Activated CD8-positive, alpha-beta memory T cell treated with anti-CD3 and anti-CD28 coated beads for 1 hour (primary cell): ENCODE results near the gene AHRR.
"Not testable (repeated sequence)": the region's sequence is repeated elsewhere in the genome, so short reads cannot be mapped to it uniquely, and the experiment has no call there.

Source experiments
- DNase-seq, 2 donors: peaks; one replicate each; pipeline ENCODE4 v3.0.0-alpha.2; 2020; ENCODE audit warnings: low read depth in 1 of 2; ENCODE audit errors: extremely low read depth in 1 of 2

Gene AHRR

DNA sequence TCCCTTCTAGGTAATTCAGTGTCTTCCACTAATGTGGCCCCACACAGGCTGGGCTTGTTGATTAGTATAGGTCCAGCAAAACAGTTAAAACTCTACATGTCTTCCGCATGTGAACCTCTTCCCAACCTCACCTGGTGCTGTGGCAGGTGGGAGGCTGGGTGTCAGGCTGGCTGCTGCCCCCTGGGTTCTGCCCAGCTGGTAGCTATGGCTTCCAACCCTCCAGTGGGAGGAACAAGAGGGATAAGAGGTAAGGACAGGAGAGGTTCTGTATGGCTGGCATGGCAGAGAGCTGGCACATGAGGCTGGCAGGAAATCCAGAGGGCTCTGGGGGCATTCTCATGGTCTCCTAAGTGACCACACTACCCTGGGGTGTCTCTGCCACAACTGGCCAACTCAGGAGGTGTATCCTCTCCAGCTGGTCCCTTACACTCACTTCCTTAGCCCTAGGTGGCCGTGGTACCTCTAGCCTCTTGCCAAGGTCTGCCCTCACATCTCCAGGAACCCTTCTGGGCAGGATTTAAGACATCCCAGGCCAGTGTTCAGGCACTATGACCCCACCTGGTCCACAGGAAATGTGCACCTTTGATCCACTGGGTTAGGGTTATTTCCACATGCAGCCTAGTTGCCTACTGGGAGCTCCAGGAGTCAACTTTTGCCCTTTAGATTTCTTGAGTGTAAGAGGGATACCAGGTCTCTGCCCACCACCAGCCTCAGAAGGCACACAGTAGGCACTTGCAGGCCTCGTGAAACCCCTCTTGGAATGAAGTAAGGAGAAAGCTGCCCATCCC is 41.7 kb downstream of the AHRR start:
- no peak for DNase-seq

DNA sequence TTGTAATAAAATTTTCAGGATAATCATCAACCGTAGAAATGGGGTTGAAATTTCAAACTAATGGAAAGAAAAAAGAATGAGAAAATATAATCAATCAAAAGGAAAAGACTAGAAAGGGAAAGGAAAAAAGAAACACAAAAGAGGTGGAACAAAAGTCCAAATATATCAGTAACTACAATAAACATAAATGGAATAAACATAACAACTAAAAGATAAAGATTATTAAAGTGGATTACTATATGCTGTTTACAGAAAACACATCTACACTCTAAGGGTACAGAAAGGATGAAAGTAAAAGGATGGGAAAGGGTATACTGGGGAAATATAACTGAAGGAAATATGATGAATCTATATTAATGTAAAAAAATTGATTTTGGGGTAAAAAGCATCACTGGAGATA is 43.0 kb downstream of the AHRR start:
- DNase-seq, result no peak

DNA sequence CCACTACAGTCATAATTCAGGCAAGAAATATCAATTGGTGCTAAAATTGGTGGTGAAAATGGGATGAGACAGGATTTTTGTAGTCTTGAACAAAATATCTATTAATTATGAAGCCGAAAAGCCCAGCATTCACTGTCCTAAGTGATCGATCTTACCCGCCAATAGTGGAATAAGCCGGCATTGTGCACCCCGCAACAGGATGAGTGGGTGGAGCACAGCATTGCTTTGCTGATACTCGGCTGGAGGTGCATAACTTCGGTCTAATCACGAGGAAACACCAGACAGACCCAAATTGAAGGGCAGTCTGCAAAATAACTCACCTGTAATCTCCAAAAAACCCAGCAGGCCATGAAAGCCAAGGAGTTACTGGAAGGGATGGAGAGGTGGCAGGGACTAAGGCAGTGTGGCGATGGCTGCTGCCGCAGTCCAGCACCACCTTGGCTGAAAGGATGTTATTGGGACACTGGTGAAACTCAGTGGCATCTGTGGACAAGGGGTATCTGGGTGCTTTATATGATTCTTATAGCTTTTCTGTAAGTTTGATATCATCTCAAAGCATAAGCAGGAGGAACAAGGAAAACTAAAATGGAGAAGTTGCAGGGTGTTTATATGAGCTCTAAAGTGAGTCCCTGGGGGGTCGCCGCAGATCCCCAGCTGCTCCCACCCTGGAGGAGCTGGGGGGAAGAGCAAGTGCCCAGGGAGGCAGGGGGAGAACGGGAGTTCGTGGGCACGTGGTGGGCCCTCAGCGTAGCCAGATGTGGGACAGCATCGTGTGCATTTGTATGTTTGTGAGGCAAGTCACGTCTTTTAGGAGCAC is 45.2 kb downstream of the AHRR start:
- no peak for DNase-seq

DNA sequence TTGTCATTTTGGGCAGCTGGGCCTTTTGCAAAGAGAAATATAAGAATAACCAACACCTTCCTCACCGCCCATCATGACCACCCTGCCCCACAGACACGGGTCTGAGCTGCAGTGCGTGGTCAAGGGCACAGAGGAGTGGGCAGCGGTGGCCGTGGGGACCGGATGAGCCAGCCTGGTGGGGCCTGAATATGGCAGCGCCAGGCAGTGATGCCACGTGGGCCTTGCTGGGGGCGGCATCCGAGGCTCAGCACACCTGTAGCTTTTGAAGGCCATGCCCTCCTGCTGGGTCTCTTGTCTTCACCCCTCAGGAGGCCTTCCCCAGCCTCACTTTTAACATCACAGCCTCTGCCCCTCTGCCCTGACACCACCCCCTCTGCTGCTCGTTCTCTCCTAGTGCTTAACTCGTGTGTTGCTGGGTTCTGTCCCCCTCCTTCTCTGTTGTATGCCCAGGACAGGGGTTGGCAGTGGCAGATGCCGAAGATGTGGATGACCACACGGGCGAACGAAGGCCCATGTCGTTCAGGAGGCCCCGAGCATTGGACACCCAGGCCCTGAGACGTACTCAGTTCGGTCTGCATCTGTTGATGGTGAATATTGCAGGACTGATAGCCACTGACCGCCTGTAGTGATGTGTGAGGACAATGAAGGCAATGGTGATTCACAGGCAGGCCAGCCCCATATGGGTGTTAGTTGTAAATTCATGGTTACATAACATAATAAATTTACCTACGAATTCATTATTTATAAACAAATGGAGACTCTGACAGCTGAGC is 46.0 kb downstream of the AHRR start:
- no peak for DNase-seq

DNA sequence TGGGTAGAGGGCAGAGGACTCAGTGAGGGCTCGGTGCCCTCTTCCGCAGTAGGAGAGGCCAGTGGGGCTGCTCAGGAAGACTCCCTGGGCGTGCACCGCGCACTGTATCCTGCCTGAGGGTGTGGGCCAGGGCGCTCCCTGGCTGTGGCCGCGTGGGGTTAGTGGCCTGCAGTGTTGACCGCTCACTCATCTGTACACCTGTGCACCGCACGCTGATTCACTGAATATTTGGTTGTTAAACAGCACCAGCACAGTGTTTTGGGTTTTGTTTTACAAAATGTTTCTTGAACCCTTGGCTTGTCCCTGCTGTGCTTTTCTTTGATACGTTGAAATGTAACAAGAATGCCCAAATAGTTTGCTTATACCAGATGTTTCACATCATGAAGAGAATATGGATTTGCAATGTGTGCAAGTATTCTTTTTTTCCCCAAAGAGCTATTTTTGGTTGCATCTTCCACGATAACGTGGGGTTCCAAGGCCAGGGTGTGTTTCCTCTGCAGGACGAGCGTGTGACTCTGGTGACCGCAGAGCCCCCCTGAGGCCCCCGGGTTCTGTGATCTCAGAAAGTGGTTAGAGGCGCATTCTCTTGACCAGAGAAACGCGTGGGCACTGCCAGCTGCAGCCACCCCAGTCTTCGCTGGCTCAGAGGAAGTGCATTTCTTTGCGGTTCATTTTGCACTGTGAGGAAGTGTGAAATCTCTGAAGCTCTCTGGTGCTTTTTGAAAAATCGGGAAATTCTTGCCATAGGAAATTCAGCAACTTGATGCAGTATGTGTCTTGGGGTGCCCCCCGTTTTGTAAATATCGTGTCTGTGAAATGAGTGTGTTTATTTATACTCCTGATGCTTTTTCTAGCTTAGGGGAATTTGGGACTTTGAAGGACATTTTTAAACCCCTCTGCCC is 46.9 kb downstream of the AHRR start:
- no peak for DNase-seq

DNA sequence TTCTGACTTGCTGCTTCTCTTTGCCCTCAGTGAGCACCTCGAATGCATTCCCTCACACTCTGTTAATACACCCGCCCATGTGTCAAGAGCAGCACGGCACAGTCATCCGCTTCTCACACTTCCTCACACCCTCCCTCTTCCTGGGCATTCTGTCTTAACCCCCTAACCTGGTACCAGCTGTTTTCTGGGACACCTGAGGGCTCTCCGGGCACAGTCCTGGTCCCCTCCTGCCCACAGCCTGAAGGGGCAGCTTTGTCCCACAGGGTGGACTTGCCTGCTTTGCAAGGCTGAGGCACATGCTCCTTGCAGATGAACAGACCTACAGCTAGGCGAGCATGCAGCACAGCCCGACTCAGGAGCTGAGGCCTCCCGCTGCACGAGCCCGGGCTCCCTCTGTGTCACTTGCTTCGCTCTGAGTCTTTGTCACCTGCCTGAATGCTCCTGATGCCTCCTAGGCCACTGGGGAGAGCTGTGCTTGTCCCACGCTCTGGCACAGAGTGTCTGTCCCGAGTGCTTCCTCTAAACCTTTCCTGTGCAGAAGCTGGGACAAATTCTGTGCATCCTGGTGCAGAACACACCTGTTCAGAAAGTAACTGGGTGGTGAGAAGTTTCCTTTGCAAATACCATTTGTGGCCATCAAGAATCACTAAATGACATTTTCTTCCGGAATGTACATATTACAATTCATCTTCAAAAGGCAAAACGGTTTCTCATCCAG is 47.8 kb downstream of the AHRR start:
- no peak for DNase-seq

DNA sequence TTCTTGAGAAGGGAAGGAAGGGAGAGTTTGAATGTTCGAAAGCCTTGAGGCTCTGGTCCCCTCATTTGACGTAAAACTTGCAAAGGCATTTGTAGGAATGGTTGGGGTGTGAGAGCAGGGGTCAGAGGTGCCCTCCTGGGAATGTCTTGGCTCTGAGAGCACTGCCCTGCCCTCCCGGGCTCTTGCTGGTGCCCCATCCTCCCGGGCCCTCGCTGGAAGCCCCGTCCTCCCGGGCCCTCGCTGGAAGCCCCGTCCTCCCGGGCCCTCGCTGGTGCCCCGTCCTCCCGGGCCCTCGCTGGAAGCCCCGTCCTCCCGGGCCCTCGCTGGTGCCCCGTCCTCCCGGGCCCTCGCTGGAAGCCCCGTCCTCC is 48.3 kb downstream of the AHRR start:
- not testable (repeated sequence) for DNase-seq

DNA sequence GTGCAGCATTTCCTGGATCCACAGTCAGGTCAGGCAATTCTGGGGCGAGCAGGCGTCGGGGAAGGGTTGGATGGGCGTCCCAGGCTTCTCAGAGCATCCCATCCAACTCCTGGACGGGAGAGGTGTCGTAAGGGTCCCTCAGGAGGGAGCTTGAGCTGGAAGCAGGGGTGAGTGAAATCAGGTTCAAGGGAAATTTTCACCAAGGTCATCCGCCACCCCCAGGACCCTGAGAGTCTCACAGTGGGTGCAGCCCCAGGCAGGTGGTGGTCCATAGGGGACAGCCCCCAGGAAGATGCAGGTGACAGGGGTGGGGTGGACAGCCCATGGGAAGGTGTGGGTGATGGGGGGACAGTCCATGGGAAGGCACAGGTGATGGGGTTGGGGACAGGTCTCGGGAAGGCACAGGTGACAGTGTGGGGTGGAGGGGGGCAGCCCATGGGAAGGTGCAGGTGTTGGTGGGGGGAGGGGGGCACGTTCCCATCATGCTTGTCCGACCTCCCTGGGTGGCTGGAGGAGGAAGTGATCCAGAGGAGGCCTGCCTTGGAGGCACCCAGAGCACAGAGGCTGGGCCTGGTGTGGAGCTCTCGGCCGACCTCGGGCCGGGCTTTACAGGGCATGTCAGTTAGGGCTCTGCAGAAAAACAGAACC is 48.9 kb downstream of the AHRR start:
- no peak for DNase-seq

DNA sequence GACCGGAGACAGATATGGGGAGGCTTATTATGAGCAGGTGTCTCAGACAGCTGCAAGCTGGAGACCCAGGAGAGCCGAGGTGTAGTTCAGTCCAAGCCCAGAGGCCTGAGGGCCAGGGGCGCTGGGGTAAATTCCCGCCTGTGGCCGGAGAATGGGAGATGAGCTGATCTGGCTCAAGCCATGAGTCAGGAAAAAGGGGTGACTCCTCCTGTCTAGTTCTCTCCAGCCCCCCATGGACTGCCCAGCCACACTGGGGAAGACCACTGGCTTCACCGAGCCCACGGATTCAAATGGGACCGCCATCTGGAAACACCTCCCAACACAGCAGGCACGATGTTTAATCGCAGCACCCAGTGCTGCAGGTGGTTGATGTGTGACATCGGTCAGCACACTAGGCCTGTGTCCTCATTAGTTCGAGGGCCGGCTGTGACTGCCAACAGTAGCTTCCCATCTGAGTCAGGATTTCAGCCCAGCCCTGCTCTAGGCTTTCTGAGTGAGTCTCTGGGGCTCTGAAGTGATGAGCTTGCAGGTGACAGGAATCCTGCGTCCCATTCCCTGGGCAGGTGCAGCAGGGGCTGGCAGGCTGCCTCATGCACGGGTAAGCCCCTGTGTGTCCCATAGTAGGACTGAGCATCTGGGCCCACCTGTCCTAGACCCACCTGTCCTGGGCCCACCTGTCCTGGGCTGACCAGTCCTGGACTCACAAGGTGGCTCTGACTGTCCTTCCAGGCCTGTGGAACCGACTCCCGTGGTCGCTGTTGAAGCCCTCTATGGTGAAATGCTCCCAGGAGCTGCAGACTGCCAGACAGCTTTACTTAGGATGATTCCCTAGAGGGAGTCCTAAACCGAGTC is 49.7 kb downstream of the AHRR start:
- DNase-seq, result no peak

DNA sequence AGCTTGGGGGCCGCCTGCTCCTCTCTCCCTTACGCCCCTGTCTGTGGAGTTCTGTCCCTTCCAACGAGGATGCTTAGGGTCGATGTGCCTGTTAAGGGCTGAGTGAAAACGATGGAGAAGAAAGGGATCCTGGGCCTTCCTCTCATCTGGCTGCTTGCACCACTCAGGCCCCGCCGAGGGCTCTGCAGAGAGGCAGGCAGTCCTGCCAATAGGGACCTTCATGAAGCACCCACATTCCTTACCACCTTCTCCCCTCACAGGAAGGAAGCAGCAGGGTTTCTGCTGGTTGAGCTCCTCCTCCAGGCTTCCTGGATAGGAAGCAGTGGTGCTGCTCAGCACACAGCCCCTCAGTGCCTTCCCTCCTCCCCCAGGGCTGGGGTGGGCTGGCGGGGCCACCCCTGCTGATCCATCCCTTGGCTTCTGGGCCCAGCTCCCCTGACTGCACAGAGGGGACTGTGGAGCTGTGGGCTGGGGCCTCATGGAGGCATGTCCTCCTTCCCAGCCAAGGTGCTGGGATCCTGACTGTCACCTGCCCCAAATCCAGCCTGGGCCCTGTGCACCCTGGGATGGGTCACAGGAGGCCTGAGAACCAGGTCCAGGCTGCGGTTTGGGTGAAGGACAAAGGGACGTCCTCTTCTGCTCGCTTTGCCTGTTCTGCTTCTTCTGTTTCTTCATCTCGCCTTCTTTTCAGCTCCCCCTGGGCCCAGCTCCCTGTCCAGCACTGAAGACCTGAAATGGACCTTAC is 50.5 kb downstream of the AHRR start:
- no peak for DNase-seq

DNA sequence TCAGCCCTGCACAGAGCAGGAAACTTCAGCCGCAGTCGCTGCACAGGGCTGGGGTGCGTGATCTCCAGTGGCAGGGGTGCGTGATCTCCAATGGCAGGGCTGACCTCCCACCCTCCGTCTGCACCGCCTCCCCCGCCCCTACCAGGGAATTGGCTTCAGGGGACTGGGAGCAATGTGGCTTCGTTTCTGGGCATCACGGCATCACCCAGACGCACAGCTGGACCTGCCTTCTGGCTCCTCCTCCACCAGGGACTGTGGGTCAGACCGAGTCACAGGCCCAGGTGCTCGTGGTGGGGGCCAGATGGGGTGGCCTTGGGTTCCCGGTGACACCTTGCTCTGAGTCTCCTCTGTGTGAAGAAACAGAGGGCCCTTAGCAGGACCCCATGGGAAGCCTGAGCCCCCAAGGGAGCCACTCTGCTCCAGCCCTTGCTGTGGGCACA is 51.1 kb downstream of the AHRR start:
- DNase-seq, result no peak

DNA sequence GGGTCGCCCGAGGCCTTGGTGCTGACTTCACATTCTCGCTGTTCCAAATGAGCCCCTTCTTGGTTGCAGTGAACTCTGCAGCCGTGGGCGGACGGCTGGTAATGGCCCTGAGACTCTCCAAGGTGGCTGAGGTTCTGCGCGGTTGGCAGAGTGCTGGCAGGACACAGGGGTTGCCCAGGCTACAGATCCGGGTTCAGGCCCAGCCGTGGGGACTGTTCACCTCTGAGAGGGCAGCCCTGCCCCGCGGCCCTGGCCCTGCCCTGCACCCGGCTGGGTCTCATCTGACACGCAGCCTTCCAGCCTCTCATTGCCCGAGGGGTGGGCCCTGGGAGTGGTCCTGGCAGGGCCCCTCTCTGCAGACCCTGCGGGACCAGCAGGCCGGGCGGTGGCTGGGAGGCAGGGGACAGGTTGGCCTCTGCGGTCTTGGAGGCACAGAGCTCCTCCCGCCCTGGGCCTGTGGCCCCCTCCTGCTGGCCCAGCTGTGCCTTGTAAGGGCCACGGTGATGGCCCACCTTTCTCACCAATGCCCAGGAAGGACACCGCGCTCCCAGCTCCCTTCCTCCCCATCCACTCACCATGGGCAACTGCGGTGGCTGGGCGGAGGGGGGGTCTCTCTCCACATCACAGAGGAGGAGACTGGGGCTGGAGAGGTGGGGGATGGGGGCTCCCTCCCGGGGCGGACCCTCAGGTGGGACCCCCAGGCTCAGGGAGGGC is 51.6 kb downstream of the AHRR start:
- no peak for DNase-seq

DNA sequence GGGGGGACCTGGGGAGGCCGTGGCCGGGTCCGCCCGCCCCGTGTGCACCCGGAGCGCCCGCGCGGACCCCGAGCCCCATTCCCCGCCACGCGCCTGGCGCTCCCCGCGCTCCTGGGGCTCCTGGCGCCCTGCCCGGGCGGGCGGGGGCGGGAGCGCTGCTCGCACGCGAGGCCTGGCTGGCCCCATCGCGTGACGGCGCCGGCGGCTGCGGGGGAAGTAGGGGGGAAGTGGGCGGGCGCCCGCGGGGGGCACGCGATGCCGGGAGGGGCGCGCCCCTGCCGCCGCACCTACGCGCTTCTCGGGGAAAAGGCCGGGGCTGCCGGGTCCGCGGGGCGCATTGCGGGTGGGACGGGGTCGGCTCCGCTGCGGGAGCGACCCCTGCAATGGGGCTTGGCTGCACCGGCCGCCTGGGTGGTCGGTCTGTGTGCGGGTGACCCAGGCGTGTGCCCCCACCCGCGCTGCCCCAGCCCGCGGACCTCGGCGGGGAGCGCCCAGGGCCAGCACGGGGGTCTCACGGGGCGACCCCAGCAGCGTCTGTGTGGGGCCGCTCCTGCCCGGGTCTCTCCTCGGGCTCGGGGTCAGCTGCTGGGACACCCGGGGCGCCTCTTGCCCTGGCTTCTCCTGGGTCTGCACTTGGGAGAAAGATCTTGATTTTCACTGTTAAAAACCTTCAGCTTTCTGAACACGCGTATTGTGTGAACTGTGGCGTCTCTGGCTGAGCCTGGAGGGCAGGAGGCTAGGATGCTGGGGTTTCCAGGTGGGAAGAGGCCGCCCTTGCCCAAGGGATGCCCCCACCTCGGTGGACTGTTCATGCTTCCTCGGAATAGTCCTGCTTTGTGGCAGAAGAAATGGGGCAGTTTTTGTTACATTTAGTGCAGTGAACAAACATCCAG is 52.4 kb downstream of the AHRR start:
- peak in 1 of 2 donors; percentile 52 for DNase-seq

DNA sequence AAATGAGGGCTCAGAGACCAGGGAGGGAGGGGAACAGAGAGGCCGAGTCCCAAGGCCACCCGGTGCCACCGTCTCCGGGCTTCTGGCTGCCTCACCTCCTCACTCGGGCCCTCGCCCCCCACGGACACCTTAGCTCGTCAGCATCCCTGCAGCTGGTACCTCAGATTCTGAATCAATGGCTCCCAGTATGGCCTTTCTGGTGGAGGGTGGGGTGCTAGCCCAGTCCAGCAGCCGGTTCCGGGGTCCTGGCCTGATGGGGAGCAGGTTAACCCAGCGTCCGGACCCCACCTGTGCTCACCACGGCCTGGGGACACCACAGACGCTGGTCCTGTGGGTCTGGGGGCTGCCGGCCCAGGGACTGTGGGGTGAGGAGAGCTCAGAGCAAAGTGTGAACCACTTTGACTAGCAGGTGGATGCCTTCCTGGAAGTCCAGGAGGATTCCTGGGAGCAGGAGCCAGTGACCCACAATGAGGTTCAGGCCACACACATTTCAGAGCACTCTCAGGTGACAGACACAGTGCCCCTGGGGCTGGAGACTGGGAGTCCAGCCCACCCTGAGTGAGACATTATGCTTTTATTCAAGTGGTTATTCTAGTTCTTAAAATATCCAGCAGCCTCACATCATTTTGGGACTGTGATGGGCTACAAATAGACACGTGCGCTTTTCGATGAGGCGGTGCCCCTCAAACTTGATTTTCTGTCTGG is 53.3 kb downstream of the AHRR start:
- no peak for DNase-seq

DNA sequence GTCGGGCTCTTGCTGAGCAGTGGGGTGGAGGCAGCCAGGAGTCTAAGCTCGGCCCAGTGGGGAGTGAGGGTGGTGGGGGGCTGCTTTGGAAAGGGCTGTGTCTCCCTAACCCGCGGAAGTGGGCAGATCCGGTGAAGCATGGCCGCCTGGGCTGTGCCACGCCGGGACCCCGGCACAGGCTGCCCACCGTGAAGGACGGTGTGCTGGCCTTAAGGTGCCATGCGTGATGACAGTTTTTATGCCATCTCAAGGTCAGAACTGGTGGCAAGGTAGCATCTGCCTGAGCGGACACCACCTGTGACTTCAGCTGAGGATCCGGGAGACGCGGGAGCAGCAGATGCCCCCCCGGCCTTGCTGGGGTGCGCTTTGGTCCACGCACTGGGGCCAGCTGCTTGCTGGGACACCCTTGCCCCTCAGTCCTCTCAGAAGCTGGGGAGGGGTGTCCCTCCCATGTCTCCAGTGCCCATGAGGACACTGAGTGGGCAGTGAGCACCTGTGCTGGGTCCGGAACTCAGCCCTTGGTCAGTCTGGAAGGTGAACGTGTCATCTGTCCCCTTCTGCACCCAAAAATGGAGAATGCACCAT is 53.9 kb downstream of the AHRR start:
- no peak for DNase-seq
